Osteoblast (primary cell): Measurements from ENCODE around the gene HDDC2. TPM values are rescaled to one million over a fixed set of nuclear protein-coding genes. Genes with fewer than 3 reads are reported as not detected.

Experiments used
- DNase-seq: peaks from one replicate; pipeline ENCODE4 v3.0.0; 2011; ENCODE audit warnings: low spot score, mixed read lengths; ENCODE audit not compliant: insufficient read length; ENCODE audit errors: missing footprints
- H2AFZ ChIP-seq: 2 replicates; pipeline ENCODE4 v1.6.0; 2011; ENCODE audit warnings: mild to moderate bottlenecking, low read length
- H3K27ac ChIP-seq: 2 replicates; pipeline ENCODE4 v1.5.1; 2011; ENCODE audit warnings: mild to moderate bottlenecking, low read depth, low read length, moderate library complexity
- H3K27me3 ChIP-seq: 2 replicates; pipeline ENCODE4 v1.6.0; 2012; ENCODE audit warnings: mild to moderate bottlenecking, control low read depth, inconsistent platforms, low read length, moderate library complexity; ENCODE audit not compliant: insufficient read depth
- H3K36me3 ChIP-seq: 2 replicates; pipeline ENCODE4 v1.5.1; 2011; ENCODE audit warnings: mild to moderate bottlenecking, low read length, control low read depth, moderate library complexity; ENCODE audit not compliant: insufficient read depth
- H3K4me1 ChIP-seq: 2 replicates; pipeline ENCODE4 v1.5.1; 2011; ENCODE audit warnings: mild to moderate bottlenecking, low read length, control low read depth, moderate library complexity; ENCODE audit not compliant: insufficient read depth
- H3K4me2 ChIP-seq: 2 replicates; pipeline ENCODE4 v1.6.0; 2011; ENCODE audit warnings: mild to moderate bottlenecking, low read length; ENCODE audit not compliant: insufficient read depth
- H3K4me3 ChIP-seq: fragments of 200-600 bp; sonication (generic); 3 replicates; pipeline ENCODE4 v1.5.1; 2012; ENCODE audit warnings: mild to moderate bottlenecking, low read length, inconsistent platforms; ENCODE audit not compliant: insufficient read depth
- H3K79me2 ChIP-seq: 2 replicates; pipeline ENCODE4 v1.6.0; 2012; ENCODE audit warnings: mild to moderate bottlenecking, low read length, control low read depth, inconsistent platforms; ENCODE audit not compliant: insufficient read depth
- H3K9me3 ChIP-seq: 2 replicates; pipeline ENCODE4 v1.5.1; 2011; ENCODE audit warnings: low read depth, low read length, control low read depth
- H4K20me1 ChIP-seq: 2 replicates; pipeline ENCODE4 v1.6.0; 2012; ENCODE audit warnings: mild to moderate bottlenecking, low read length, control low read depth; ENCODE audit not compliant: insufficient read depth
- total RNA-seq: library from RNA; depleted of rRNA; stranded (reverse); fragments of >200 nt; gene quantifications from 2 replicates; pipeline ENCODE4 v1.2.3, GENCODE V29; 2012
- TF ChIP-seq, protein P1 (sequence below): IDR thresholded peaks from 2 replicates; pipeline ENCODE4 v1.5.1; 2011; ENCODE audit warnings: mild to moderate bottlenecking, low read depth, low read length, moderate library complexity; ENCODE audit errors: extremely low read depth

The HDDC2 gene
- total RNA-seq, 1 donor = 71.3 TPM

DNA sequence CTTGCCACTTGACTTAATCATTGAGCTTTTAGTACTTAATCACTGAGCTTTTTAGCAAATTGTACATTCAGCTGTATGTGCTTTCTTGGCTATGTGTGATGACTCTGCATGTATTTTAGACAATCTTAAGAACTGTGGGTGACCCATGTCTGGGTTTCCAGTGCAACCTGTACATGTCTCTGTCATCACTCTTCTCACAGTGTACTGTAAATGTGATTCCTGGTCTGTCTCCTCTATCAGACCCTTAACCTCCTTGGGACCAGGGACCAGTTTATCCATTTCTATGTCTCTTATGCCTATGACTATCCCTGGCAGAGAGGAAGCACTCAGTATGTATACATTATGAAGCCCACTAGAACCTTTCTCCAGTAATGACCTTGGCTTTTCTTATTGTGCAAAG lies 36.6 kb upstream of the HDDC2 start:
- TF ChIP-seq, protein P1, sequence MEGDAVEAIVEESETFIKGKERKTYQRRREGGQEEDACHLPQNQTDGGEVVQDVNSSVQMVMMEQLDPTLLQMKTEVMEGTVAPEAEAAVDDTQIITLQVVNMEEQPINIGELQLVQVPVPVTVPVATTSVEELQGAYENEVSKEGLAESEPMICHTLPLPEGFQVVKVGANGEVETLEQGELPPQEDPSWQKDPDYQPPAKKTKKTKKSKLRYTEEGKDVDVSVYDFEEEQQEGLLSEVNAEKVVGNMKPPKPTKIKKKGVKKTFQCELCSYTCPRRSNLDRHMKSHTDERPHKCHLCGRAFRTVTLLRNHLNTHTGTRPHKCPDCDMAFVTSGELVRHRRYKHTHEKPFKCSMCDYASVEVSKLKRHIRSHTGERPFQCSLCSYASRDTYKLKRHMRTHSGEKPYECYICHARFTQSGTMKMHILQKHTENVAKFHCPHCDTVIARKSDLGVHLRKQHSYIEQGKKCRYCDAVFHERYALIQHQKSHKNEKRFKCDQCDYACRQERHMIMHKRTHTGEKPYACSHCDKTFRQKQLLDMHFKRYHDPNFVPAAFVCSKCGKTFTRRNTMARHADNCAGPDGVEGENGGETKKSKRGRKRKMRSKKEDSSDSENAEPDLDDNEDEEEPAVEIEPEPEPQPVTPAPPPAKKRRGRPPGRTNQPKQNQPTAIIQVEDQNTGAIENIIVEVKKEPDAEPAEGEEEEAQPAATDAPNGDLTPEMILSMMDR = no peak
- no peaks in the 10 kb centered on the region for H3K79me2 ChIP-seq
- H3K4me3 ChIP-seq = no peak overlapping the region
- no peaks in the 10 kb centered on the region for H3K36me3 ChIP-seq
- H3K4me1 ChIP-seq = no peaks in the 10 kb centered on the region
- no peak for DNase-seq
- no peaks in the 10 kb centered on the region for H3K9me3 ChIP-seq
- H4K20me1 ChIP-seq = no peaks in the 10 kb centered on the region
- no peaks in the 10 kb centered on the region for H3K27me3 ChIP-seq
- H3K27ac ChIP-seq = no peak overlapping the region
- H2AFZ ChIP-seq = no peak overlapping the region
- H3K4me2 ChIP-seq = no peak overlapping the region

DNA sequence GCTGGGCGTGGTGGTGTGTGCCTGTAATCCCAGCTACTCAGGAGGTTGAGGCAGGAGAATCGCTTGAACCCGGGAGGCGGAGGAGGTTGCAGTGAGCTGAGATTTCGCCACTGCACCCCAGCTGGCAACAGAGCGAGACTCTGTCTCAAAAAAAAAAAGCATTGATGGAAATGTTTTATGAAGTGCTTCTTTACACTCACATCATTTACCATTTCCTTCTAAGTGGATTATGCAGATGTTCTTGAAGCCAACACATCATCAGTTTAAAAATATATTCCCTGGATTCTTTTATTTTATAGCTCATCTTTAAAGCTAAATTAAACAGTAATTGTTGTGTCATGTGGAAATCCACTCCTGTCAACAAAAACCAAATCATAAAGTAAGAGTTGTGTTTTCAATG lies 35.9 kb upstream of the HDDC2 start:
- Histone ChIP-seq H3K4me1 (no peaks in the 10 kb centered on the region), H2AFZ (no peak overlapping the region), H3K36me3 (no peaks in the 10 kb centered on the region), H3K4me2 (no peak overlapping the region), H3K9me3 (no peaks in the 10 kb centered on the region), H3K27me3 (no peaks in the 10 kb centered on the region), H3K4me3 (no peak overlapping the region), H3K27ac (no peak overlapping the region), H3K79me2 (no peaks in the 10 kb centered on the region), H4K20me1 (no peaks in the 10 kb centered on the region)
- TF ChIP-seq, protein P1 = no peak
- DNase-seq = no peak

DNA sequence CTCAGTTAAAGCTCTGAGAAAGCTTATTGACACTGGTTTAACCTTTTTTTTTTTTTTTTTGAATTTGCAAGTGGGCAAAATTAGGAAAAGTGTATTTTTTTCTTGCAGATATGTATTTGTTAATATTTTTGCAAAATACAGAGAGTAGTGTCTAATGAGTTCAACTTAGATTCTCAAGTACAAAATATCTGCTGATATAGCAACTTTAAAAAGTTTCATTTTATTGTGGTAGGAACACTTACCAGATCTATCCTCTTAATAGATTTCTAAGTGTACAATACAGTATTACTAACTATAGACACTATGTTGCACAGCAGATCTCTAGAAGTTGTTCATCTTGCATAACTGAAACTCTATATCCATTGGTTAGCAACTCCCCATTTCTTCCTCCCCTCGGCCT lies 30.9 kb upstream of the HDDC2 start:
- Histone ChIP-seq H3K27ac (no peak overlapping the region), H3K9me3 (no peaks in the 10 kb centered on the region)

DNA sequence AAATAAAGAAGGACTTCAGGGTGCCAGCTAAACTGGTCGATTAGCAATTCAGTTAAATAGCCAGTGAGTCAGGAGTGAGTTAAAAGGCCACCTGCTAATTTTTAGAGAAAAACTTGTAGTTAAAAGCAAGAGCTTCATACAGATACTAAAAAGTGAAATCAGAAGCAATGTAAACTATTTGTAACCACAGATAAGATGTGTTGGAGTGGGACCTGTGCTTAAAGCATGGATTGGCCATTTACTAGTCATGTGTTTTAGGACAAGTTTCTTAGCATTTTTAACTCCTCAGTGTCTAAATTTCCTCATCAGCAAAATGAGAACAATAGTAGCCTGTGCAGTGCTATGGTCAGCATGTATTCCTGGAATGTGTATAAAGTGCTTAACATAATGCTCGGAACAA lies 23.8 kb upstream of the HDDC2 start:
- H2AFZ ChIP-seq = no peak overlapping the region
- no peak overlapping the region for H3K4me2 ChIP-seq
- no peak overlapping the region for H3K4me3 ChIP-seq
- H3K4me1 ChIP-seq = no peaks in the 10 kb centered on the region
- no peaks in the 10 kb centered on the region for H3K27me3 ChIP-seq
- TF ChIP-seq, protein P1 = no peak
- no peak for DNase-seq
- no peaks in the 10 kb centered on the region for H3K36me3 ChIP-seq
- no peaks in the 10 kb centered on the region for H3K9me3 ChIP-seq
- no peak overlapping the region for H3K27ac ChIP-seq
- no peaks in the 10 kb centered on the region for H4K20me1 ChIP-seq
- no peaks in the 10 kb centered on the region for H3K79me2 ChIP-seq

More for the DNA sequence above, 30.9 kb upstream of the HDDC2 start:
- Histone ChIP-seq H3K4me1 (no peaks in the 10 kb centered on the region), H3K4me2 (no peak overlapping the region), H3K79me2 (no peaks in the 10 kb centered on the region), H4K20me1 (no peaks in the 10 kb centered on the region), H3K27me3 (no peaks in the 10 kb centered on the region), H2AFZ (no peak overlapping the region), H3K4me3 (no peak overlapping the region), H3K36me3 (no peaks in the 10 kb centered on the region)
- TF ChIP-seq, protein P1 = no peak
- no peak for DNase-seq
